Measurements from ENCODE around the gene G3BP2. TPM values are rescaled to one million over a fixed set of nuclear protein-coding genes. Genes with fewer than 3 reads are reported as not detected.

The G3BP2 gene
- total RNA-seq, 2 experiments from 2014 or later, result 185 to 197 TPM

DNA sequence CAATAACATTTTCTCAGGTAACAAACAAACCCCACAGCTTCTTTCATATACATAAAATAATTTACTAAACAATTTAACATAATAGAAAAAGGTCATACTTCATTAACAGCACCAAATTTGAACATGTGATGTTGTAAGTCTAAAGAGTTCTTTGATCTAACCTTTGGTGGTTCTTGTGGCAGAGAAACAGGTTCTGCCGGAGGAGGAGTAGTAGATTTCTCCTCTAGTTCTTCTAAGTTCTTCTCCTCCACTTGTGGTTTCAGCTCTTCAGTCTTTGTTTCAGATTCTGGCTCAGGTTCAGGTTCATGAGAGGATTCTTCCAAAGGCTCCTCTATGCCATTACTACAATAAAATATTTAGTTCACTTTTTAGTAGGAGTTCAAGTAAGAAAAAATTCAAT is 18.3 kb downstream of the G3BP2 start:
- Mint-ChIP-seq H3K4me1 (ENCODE audit: low read depth) (peaks cover 66% of the 10 kb centered on the region), H3K4me3 (peak overlapping the region; percentile 50), H3K36me3 (ENCODE audit: low read depth) (peaks cover 59% of the 10 kb centered on the region), H3K9me3 (no peaks in the 10 kb centered on the region), H3K27me3 (no peaks in the 10 kb centered on the region), H3K27ac (peak overlapping the region; percentile 96)
- peak; percentile 45 for ATAC-seq
- intact Hi-C loops (cut with micrococcal nuclease), result loop anchor here (2.0 to 5.0 kb wide), 3 partner anchors 18 to 67 kb away; partner anchors contain the start of genes G3BP2 and USO1
- DNase-seq, result no peak
- TF ChIP-seq, protein P1, sequence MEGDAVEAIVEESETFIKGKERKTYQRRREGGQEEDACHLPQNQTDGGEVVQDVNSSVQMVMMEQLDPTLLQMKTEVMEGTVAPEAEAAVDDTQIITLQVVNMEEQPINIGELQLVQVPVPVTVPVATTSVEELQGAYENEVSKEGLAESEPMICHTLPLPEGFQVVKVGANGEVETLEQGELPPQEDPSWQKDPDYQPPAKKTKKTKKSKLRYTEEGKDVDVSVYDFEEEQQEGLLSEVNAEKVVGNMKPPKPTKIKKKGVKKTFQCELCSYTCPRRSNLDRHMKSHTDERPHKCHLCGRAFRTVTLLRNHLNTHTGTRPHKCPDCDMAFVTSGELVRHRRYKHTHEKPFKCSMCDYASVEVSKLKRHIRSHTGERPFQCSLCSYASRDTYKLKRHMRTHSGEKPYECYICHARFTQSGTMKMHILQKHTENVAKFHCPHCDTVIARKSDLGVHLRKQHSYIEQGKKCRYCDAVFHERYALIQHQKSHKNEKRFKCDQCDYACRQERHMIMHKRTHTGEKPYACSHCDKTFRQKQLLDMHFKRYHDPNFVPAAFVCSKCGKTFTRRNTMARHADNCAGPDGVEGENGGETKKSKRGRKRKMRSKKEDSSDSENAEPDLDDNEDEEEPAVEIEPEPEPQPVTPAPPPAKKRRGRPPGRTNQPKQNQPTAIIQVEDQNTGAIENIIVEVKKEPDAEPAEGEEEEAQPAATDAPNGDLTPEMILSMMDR (IDR thresholded peaks at IDR 0.05), result no peak
- ChIA-PET CTCF (interaction anchor here (0.8 to 9.7 kb wide), 11 partner anchors 9 to 69 kb away, joined by 3 to 63 read pairs (median 4); partner anchors contain the start of gene USO1), POLR2A (interaction anchor here (0.6 to 3.4 kb wide), 11 partner anchors 10 to 140 kb away, joined by 3 to 18 read pairs (median 4); partner anchors contain the start of genes RCHY1 and THAP6)

DNA sequence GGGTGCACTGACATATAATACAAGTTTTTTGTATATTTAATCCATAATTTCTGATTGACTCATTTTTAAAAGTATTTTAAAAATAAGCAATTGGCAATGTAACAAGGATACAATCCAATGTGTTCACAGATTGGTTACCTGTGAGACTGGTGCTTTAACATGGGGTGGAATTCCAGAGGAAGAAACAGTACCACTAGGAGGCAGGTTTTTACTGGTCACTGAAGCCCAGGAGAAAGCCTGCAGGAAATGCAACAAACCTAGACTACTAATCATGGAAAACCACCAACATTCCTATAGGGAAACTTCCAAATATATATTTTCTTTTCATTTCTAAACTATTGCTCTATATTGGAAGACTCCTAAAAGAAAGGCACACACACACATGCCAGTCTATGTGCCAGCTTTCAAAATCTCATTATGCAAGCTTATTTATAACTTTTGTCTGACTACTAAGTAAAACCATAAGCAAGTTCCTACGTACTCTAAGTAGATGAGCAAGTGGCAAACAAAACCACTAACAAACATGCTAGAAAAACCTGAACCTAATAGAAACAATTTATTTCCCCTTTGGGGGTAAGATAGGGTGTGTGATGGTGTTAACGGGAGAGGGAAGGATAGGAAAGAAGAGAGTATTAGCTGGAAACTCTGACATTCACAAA is 19.2 kb downstream of the G3BP2 start:
- TF ChIP-seq, protein P1 (IDR thresholded peaks at IDR 0.05), result peak; percentile 20
- Mint-ChIP-seq H3K4me1 (ENCODE audit: low read depth) (peaks cover 59% of the 10 kb centered on the region), H3K27ac (peak overlapping the region; percentile 96), H3K4me3 (peak overlapping the region; percentile 50), H3K27me3 (no peaks in the 10 kb centered on the region), H3K9me3 (no peaks in the 10 kb centered on the region), H3K36me3 (ENCODE audit: low read depth) (peaks cover 53% of the 10 kb centered on the region)
- intact Hi-C loops (cut with micrococcal nuclease), result loop anchor here (2.0 kb wide), 1 partner anchor 19 kb away; the partner anchor contains the start of gene G3BP2
- DNase-seq (no peak), ATAC-seq (peak; percentile 11)
- ChIA-PET POLR2A (interaction anchor here (0.7 to 3.4 kb wide), 7 partner anchors 16 to 70 kb away, joined by 3 to 18 read pairs (median 3); partner anchors contain the start of gene USO1), CTCF (interaction anchor here (0.7 to 9.7 kb wide), 13 partner anchors 8 to 343 kb away, joined by 3 to 63 read pairs (median 4); partner anchors contain the start of gene USO1)

DNA sequence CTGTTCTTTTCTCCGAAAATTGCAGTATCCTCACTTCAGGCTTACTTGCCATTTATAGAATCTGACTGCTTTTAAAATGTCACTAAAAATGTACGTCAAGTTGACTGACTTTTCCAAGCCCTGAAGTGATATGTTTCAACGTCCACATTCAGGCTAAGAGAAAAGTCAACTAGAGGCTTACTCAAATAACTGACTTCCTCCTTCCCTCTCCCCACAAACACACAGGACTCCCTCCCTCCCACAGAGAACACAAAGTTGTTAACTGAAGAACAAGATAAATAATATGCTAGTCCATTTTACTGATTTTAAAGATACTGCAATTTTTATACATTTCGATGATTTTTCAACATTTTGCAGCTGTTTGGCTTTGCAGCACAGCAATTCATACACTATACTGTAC is 29.1 kb downstream of the G3BP2 start:
- POLR2A ChIA-PET, result interaction anchor here (0.7 to 1.2 kb wide), 2 partner anchors 49 to 82 kb away, joined by 4 read pairs; no protein-coding TSS in a partner anchor
- intact Hi-C loops (cut with micrococcal nuclease), result no loop called here
- Mint-ChIP-seq H3K27ac (peak overlapping the region; percentile 27), H3K36me3 (ENCODE audit: low read depth) (peaks cover 56% of the 10 kb centered on the region), H3K9me3 (no peaks in the 10 kb centered on the region), H3K4me3 (no peak overlapping the region), H3K27me3 (no peaks in the 10 kb centered on the region), H3K4me1 (ENCODE audit: low read depth) (peaks cover 21% of the 10 kb centered on the region)
- ATAC-seq (no peak), DNase-seq (no peak)
- CTCF ChIA-PET, result interaction anchor here (0.9 kb wide), 1 partner anchor 79 kb away, joined by 3 read pairs; no protein-coding TSS in a partner anchor
- TF ChIP-seq, protein P1 (IDR thresholded peaks at IDR 0.05), result no peak

DNA sequence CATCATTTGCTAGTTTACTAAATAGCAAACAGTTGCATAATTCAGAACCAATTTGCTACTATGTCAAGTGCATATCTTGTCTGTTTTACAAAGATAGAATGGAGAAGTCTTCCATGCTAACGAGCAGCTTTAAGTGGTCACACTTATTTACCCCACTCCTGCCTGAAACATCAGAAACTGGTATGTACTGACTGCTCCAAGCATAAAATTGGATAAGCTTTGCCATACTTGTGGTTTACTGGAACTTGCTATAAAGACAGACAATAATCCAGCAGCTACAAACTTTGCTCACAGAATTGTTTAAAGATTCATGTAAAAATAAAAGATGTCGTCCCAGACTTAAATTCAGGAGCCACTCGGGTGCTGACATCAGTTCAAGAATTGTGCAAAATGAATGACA is 29.6 kb downstream of the G3BP2 start:
- Mint-ChIP-seq H3K27ac (peak overlapping the region; percentile 27), H3K27me3 (no peaks in the 10 kb centered on the region), H3K4me1 (ENCODE audit: low read depth) (peaks cover 21% of the 10 kb centered on the region), H3K4me3 (no peak overlapping the region), H3K36me3 (ENCODE audit: low read depth) (peaks cover 56% of the 10 kb centered on the region), H3K9me3 (no peaks in the 10 kb centered on the region)
- DNase-seq, result no peak
- intact Hi-C loops (cut with micrococcal nuclease), result no loop called here
- CTCF ChIA-PET, result no interaction called here
- TF ChIP-seq, protein P1 (IDR thresholded peaks at IDR 0.05), result no peak
- POLR2A ChIA-PET, result interaction anchor here (0.7 to 1.2 kb wide), 2 partner anchors 49 to 82 kb away, joined by 4 read pairs; no protein-coding TSS in a partner anchor
- ATAC-seq, result no peak

Measured in activated CD8-positive, alpha-beta T cell treated with anti-CD3 and anti-CD28 coated beads for 36 hours (primary cell).